Ishikawa (cell line): ENCODE results near the gene ATP10B.

Source experiments
- CEBPB ChIP-seq: IDR thresholded peaks from 2 replicates; pipeline ENCODE4 v1.6.1; 2012
- CREB1 ChIP-seq: IDR thresholded peaks from 2 replicates; pipeline ENCODE4 v1.6.1; 2012; ENCODE audit warnings: low read depth
- EGR1 ChIP-seq: IDR thresholded peaks from 2 replicates; pipeline ENCODE4 v1.6.1; 2012
- EP300 ChIP-seq: IDR thresholded peaks from 2 replicates; pipeline ENCODE4 v1.6.1; 2012; ENCODE audit warnings: borderline replicate concordance
- FOXM1 ChIP-seq: IDR thresholded peaks from 2 replicates; pipeline ENCODE4 v1.6.1; 2012; ENCODE audit warnings: low read depth, borderline replicate concordance
- MAX ChIP-seq: IDR thresholded peaks from 2 replicates; pipeline ENCODE4 v1.6.1; 2012
- NFIC ChIP-seq: IDR thresholded peaks from 2 replicates; pipeline ENCODE4 v1.6.1; 2012
- RAD21 ChIP-seq: IDR thresholded peaks from 2 replicates; pipeline ENCODE4 v1.6.1; 2012; ENCODE audit warnings: low read depth
- REST ChIP-seq: IDR thresholded peaks from 2 replicates; pipeline ENCODE4 v1.6.1; 2012; ENCODE audit warnings: low read depth, mild to moderate bottlenecking
- TAF1 ChIP-seq: IDR thresholded peaks from 2 replicates; pipeline ENCODE4 v1.6.1; 2012; ENCODE audit warnings: low read depth, mild to moderate bottlenecking
- TCF12 ChIP-seq: IDR thresholded peaks from 2 replicates; pipeline ENCODE4 v1.6.1; 2012; ENCODE audit warnings: low read depth
- TEAD4 ChIP-seq: IDR thresholded peaks from 2 replicates; pipeline ENCODE4 v1.6.1; 2012
- USF1 ChIP-seq: IDR thresholded peaks from 2 replicates; pipeline ENCODE4 v1.6.1; 2012
- YY1 ChIP-seq: IDR thresholded peaks from 2 replicates; pipeline ENCODE4 v1.6.1; 2012; ENCODE audit warnings: low read depth
- ZBTB7A ChIP-seq: IDR thresholded peaks from 2 replicates; pipeline ENCODE4 v1.6.1; 2012; ENCODE audit warnings: low read depth

Gene ATP10B

GRCh38 chr5:160833806-160834205 lies 18.2 kb downstream of the ATP10B start:
- no peak for TF ChIP-seq REST
- TF ChIP-seq CREB1, result no peak
- no peak for TF ChIP-seq EGR1
- TF ChIP-seq FOXM1, result no peak
- TF ChIP-seq ZBTB7A, result no peak
- TF ChIP-seq USF1, result no peak
- TF ChIP-seq EP300, result no peak
- no peak for TF ChIP-seq NFIC
- no peak for TF ChIP-seq TCF12
- TF ChIP-seq YY1, result no peak
- TF ChIP-seq RAD21, result no peak
- no peak for TF ChIP-seq MAX
- no peak for TF ChIP-seq TEAD4
- no peak for TF ChIP-seq TAF1
- TF ChIP-seq CEBPB, result no peak

- TF ChIP-seq EGR1 (no peak), TCF12 (no peak), CREB1 (no peak), RAD21 (no peak), REST (no peak), NFIC (no peak), EP300 (no peak), TEAD4 (no peak), CEBPB (no peak), FOXM1 (no peak), ZBTB7A (no peak), TAF1 (no peak)
Observed at GRCh38 chr5:160831801-160832200, 20.2 kb downstream of the ATP10B start.

- TF ChIP-seq REST (no peak), USF1 (no peak), MAX (no peak), CEBPB (no peak), EP300 (no peak), YY1 (no peak), TCF12 (no peak), EGR1 (no peak), ZBTB7A (no peak), NFIC (no peak), TAF1 (no peak), TEAD4 (no peak), FOXM1 (no peak), RAD21 (no peak), CREB1 (no peak)
Observed at GRCh38 chr5:160824301-160825001, 27.6 kb downstream of the ATP10B start.

GRCh38 chr5:160805376-160805775 lies 46.6 kb downstream of the ATP10B start:
- TF ChIP-seq TCF12, result no peak

- no peak for TF ChIP-seq FOXM1
- TF ChIP-seq TEAD4, result no peak
- TF ChIP-seq USF1, result no peak
- TF ChIP-seq CREB1, result no peak
- TF ChIP-seq TCF12, result no peak
- no peak for TF ChIP-seq TAF1
- TF ChIP-seq RAD21, result no peak; the same call in 1 of the 2 replicates
- no peak for TF ChIP-seq ZBTB7A
- no peak for TF ChIP-seq EGR1
- no peak for TF ChIP-seq YY1
- TF ChIP-seq MAX, result no peak
- TF ChIP-seq CEBPB, result no peak
- TF ChIP-seq NFIC, result no peak
- no peak for TF ChIP-seq EP300
- TF ChIP-seq REST, result no peak
Observed at GRCh38 chr5:160802592-160802991, 49.4 kb downstream of the ATP10B start.
